Fibroblast of gingiva (primary cell): Measurements from ENCODE around the gene DDX52.
"Not testable (repeated sequence)": the region's sequence is repeated elsewhere in the genome, so short reads cannot be mapped to it uniquely, and the experiment has no call there.

Source experiments
- DNase-seq: peaks from one replicate; pipeline ENCODE4 v3.0.0-alpha.2; 2011; ENCODE audit warnings: low read depth

DDX52 gene

GRCh38 chr17:37650419-37651003 is 7.3 kb upstream of the DDX52 start:
- peak; percentile 45 for DNase-seq

GRCh38 chr17:37648555-37648954 is 5.3 kb upstream of the DDX52 start:
- DNase-seq: peak; percentile 31

GRCh38 chr17:37647856-37648255 is 4.6 kb upstream of the DDX52 start:
- DNase-seq: no peak

- DNase-seq: no peak
Observed at GRCh38 chr17:37643869-37644268, 623 bp upstream of the DDX52 start.

GRCh38 chr17:37642681-37643080 is 565 bp downstream of the DDX52 start:
- DNase-seq: peak; percentile 37

DNA sequence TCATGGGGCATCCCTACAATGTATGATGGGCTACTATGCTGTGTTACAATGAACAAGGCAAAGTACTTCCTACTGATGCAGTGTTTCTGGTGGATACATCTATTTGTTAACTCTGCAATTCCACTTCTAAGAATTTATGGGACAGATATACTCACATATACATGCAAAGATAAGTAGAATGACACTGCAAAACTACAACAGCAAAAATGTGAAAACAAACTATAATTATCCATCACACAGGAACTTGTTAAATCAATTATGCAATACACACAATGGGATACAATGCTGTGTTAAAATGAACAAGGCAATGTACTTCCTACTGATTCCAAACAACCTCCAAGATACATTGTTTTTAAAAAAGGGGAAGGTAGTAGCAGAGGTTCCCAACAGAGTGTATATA is 3.2 kb downstream of the DDX52 start:
- no peak for DNase-seq

DNA sequence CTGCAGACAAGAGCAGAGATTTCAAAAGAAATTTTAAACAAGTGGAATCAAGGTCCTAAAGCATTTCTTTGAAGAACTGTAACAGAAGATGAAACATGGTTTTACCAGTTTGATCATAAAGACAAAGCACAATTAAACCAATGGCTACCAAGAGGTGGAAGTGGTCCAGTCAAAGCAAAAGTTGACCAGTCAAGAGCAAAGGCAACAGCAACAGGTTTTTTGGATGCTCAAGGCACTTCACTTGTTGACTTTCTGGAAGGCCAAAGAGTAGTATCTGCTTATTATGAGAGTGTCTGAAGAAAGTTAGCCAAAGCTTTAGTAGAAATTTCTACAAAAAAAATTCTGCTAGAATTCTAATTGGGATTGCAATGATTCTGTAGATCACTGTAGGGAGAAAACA is 5.3 kb downstream of the DDX52 start:
- no peak for DNase-seq

DNA sequence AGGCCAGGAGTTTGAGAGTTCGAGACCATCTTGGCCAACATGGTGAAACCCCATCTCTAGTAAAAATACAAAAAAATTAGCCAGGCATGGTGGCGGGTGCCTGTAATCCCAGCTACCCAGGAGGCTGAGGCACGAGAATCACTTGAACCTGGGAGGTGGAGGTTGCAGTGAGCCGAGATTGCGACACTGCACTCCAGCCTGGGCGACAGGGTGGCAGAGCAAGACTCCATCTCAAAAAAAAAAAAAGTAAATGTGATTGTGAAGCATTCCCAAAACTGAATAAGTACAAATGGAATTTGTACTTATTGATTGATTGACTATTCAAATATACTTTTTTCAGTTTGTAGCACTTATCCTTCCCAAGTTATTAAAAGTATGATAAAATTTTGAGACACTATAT is 26.8 kb downstream of the DDX52 start:
- not testable (repeated sequence) for DNase-seq

- no peak for DNase-seq
Observed at GRCh38 chr17:37614823-37615222, 28.4 kb downstream of the DDX52 start.

GRCh38 chr17:37614391-37614790 is 28.9 kb downstream of the DDX52 start:
- DNase-seq: peak; percentile 46

DNA sequence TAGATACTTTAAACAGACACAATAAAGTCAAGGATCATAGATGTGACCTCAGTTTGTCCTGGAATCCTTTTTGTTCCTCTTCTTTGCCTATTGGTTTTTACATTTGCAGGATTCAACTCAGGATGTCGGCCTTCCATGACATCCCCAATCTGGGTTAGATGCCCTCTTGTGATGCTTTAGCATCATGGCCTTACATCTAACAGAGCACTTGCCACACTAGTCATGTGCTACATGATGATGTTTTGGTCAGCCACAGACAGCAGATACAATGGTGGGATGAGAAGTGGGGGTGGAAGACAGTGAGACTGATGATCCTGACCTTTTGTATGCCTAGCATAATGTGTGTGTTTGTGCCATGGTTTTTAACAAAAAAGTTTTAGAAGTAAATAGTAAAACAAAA is 32.3 kb downstream of the DDX52 start:
- no peak for DNase-seq

GRCh38 chr17:37610041-37610420 is 33.2 kb downstream of the DDX52 start:
- DNase-seq: not testable (repeated sequence)

GRCh38 chr17:37609170-37610040 is 33.8 kb downstream of the DDX52 start, which contains the start of gene SYNRG:
SYNRG (minus strand) TSS chr17:37609418; CDS start chr17:37609355, 63 bp downstream.
- peak; percentile 96 for DNase-seq

DNA sequence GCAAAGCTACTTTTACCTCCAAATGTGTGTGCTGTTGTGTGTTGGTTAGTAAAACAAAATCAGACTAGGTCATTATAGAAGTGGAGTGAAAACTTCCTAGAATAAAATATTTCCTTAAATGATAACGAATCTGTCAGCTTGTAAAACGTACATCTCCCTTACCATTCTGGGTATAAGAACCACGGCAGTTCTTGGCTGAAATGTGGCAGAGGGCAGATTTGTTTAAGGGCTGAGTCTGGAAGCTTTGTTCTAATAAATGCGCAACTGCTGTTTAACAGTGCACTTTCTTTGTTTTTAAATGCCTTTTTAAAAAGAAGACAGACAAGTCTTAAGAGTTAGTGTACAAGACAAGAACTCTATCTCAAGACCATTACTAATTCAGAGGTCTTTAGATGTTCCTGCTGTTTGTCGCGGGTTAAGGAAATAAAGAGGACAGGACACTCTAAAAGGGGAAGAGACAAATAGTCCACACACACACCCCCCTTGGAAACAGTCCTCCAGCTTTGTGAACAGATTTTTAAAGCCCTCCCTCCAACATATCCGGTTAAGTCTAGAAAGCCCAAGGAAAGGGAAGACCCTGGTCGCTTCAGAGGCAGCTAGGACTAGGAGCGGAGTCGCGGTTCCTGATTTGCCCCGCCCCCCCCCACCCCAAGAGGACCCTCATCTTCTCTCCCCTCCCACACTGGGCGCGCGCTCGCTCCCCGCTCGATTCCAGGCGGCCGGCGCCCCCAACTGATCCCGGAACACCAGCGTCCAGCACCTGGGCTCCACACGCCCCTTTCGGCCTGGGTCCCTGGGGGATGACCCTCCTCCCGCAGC is 34.7 kb downstream of the DDX52 start:
- DNase-seq: peak; percentile 30

- no peak for DNase-seq
Observed at GRCh38 chr17:37607637-37608331, 35.5 kb downstream of the DDX52 start.

GRCh38 chr17:37605813-37606505 is 37.3 kb downstream of the DDX52 start:
- DNase-seq: no peak

GRCh38 chr17:37605081-37605480 is 38.2 kb downstream of the DDX52 start:
- peak; percentile 63 for DNase-seq

DNA sequence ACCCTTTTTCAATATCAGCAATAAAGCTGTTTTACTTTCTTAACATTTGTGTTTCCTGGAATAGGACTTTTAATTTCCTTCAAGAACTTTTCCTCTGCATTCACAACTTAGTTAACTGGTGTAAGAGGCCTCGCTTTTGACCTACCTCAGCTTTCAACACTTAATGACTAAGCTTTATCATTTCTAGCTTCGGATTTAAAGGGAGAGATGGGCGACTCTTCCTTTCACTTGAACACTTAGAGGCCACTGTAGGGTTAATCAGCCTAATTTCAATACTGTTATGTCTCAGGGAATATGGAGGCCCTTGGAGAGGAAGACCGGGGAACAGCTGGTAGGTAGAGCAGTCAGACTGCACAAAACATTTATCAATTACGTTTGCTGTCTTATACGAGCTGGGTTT is 38.7 kb downstream of the DDX52 start:
- DNase-seq: no peak

GRCh38 chr17:37598145-37598544 is 45.1 kb downstream of the DDX52 start:
- no peak for DNase-seq

DNA sequence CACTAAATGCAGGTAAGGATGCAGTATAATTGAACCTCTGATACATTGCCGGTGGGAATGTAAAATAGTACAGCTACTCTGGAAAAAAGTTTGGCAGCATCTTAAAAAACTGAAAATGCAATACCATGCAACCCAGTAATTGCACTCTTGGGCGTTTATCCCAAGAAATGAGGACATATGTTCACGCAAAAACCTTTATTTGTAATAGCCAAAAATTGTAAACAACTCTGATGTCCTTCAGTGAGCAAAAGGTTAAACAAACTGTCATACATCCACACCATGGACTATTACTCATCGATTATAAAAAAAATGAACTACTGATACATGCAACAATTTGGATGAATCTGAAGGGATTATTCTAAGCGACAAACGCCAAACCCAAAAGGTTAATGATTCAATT is 51.0 kb downstream of the DDX52 start:
- DNase-seq: peak; percentile 86

DNA sequence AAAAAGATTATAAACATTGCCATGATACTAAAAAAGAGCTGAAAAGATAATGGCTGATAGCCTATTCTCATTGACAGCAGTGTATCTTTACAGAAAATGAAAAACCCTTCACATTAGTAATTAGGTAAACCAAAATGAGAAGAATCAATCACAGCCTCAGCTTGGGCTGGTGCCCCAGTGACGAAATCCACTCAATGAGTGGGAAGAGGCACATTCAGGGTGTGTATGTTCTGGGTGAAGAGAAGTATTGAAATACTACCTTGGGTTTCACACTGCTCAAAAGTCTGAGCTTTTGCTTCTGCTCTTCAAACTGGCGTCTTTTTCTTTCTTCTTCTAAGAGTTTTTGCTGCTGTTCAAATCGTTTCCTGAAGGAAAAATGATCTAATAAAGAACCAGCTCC is 58.2 kb downstream of the DDX52 start:
- no peak for DNase-seq
